Measurements from ENCODE around the gene TSPAN18.

DNA sequence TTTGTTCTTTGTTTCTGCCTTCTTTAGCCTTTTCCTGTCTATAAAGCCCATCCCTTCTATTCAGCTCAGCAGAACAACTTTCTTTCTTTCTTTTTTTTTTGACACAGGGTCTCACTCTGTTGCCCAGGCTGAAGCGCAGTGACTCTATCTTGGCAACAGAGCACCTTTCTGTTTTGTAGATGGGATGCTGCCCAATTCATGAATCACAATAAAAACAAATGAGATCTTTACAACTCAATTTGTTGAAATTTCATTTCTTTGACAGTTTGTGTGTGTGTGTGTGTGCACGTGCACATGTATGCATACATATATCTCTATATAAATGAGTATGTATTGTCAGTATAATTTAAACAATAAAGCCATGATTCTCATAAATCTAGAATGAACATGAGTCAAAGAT, 25.5 kb downstream of the TSPAN18 start:
- TF ChIP-seq, protein P1, sequence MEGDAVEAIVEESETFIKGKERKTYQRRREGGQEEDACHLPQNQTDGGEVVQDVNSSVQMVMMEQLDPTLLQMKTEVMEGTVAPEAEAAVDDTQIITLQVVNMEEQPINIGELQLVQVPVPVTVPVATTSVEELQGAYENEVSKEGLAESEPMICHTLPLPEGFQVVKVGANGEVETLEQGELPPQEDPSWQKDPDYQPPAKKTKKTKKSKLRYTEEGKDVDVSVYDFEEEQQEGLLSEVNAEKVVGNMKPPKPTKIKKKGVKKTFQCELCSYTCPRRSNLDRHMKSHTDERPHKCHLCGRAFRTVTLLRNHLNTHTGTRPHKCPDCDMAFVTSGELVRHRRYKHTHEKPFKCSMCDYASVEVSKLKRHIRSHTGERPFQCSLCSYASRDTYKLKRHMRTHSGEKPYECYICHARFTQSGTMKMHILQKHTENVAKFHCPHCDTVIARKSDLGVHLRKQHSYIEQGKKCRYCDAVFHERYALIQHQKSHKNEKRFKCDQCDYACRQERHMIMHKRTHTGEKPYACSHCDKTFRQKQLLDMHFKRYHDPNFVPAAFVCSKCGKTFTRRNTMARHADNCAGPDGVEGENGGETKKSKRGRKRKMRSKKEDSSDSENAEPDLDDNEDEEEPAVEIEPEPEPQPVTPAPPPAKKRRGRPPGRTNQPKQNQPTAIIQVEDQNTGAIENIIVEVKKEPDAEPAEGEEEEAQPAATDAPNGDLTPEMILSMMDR (tag by site-specific recombination; IDR thresholded peaks at IDR 0.05): no peak
- no peak for TF ChIP-seq ZNF211 (tag by site-specific recombination; IDR thresholded peaks at IDR 0.05; ENCODE audit: low read depth)
- TF ChIP-seq TRIM28 (IDR thresholded peaks at IDR 0.05; ENCODE audit: borderline replicate concordance, low read length): no peak
- no peak for TF ChIP-seq ZBTB21 (tag by site-specific recombination; IDR thresholded peaks at IDR 0.05)
- TF ChIP-seq GLI2 (tag by site-specific recombination; IDR thresholded peaks at IDR 0.05; ENCODE audit: borderline replicate concordance, low read depth): no peak
- no peak for TF ChIP-seq ZNF140 (tag by site-specific recombination; IDR thresholded peaks at IDR 0.05)
- TF ChIP-seq ZFP37 (tag by site-specific recombination; IDR thresholded peaks at IDR 0.05): no peak
- TF ChIP-seq, protein P2, sequence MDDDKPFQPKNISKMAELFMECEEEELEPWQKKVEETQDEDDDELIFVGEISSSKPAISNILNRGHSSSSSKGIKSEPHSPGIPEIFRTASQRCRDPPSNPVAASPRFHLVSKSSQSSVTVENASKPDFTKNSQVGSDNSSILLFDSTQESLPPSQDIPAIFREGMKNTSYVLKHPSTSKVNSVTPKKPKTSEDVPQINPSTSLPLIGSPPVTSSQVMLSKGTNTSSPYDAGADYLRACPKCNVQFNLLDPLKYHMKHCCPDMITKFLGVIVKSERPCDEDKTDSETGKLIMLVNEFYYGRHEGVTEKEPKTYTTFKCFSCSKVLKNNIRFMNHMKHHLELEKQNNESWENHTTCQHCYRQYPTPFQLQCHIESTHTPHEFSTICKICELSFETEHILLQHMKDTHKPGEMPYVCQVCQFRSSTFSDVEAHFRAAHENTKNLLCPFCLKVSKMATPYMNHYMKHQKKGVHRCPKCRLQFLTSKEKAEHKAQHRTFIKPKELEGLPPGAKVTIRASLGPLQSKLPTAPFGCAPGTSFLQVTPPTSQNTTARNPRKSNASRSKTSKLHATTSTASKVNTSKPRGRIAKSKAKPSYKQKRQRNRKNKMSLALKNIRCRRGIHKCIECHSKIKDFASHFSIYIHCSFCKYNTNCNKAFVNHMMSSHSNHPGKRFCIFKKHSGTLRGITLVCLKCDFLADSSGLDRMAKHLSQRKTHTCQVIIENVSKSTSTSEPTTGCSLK (tag by site-specific recombination; IDR thresholded peaks at IDR 0.05): no peak
- no peak for TF ChIP-seq ZNF10 (tag by site-specific recombination; IDR thresholded peaks at IDR 0.05)
- TF ChIP-seq ZNF138 (tag by site-specific recombination; IDR thresholded peaks at IDR 0.05; ENCODE audit: borderline replicate concordance): no peak
